Kidney (tissue), 22 donors: ENCODE measurements around the gene SPAG5. TPM values are rescaled to one million over a fixed set of nuclear protein-coding genes. Genes with fewer than 3 reads are reported as not detected.
A peak's percentile ranks its signal among the peaks of the same experiment; 100 is the strongest.

Source experiments
- DNase-seq, 5 donors: peaks; one replicate each; pipeline ENCODE4 v3.0.0-alpha.2; 2013 to 2020
- FAIRE-seq: peaks from 2 replicates; lab custom pipeline; 2012; peaks lifted over from hg19 to GRCh38; lab: Jason Lieb, UNC
- H3K27ac ChIP-seq, 2 donors: one replicate each; pipeline ENCODE4 v1.7.0; 2013; ENCODE audit warnings: low read depth in 2 of 2, low read length in 2 of 2, inconsistent platforms in 1 of 2
- H3K27me3 ChIP-seq: one replicate; pipeline ENCODE4 v1.7.1; 2013; ENCODE audit warnings: low read length, inconsistent platforms; ENCODE audit not compliant: control insufficient read depth, insufficient read depth
- H3K36me3 ChIP-seq, 3 donors: one replicate each; pipeline versions ENCODE4 v1.7.0 to v1.7.1; 2013; ENCODE audit warnings: low read length in 3 of 3, control low read depth in 1 of 3, inconsistent platforms in 1 of 3; ENCODE audit not compliant: insufficient read depth in 3 of 3, control insufficient read depth in 2 of 3
- H3K4me1 ChIP-seq, 3 donors: one replicate each; pipeline versions ENCODE4 v1.7.0 to v1.7.1; 2013; ENCODE audit warnings: low read length in 3 of 3, inconsistent platforms in 1 of 3, low read depth in 1 of 3; ENCODE audit not compliant: control insufficient read depth in 2 of 3, insufficient read depth in 2 of 3
- H3K4me3 ChIP-seq, 3 donors: one replicate each; pipeline versions ENCODE4 v1.7.0 to v1.8.1; 2013; ENCODE audit warnings: low read length in 3 of 3, control low read depth in 1 of 3, inconsistent platforms in 1 of 3
- H3K9ac ChIP-seq, 3 donors: one replicate each; pipeline versions ENCODE4 v1.7.0 to v1.7.1; 2013; ENCODE audit warnings: low read length in 3 of 3, control low read depth in 1 of 3, inconsistent platforms in 1 of 3
- H3K9me3 ChIP-seq, 3 donors: one replicate each; pipeline versions ENCODE4 v1.7.0 to v1.7.1; 2013; ENCODE audit warnings: low read length in 3 of 3, control low read depth in 1 of 3, inconsistent platforms in 1 of 3; ENCODE audit not compliant: control insufficient read depth in 2 of 3, insufficient read depth in 1 of 3
- CTCF ChIP-seq: IDR thresholded peaks from 3 replicates; pipeline ENCODE4 v1.5.1; 2012; ENCODE audit warnings: mild to moderate bottlenecking, moderate library complexity, borderline replicate concordance; ENCODE audit not compliant: insufficient read depth; ENCODE audit errors: extremely low read depth
- intact Hi-C: fragments of 100-400 bp; cut with DNase I; formaldehyde crosslinking; loops from one replicate; pipeline ENCODE4 v1.11.1; 2022
- long read RNA-seq, 10 donors: library from polyadenylated mRNA in 1 of 10; unstranded in 1 of 10; transcript quantifications; one replicate each; pipeline ENCODE4 v2.0.0 and lab custom pipeline, GENCODE V29; 2021 to 2026
- polyA plus RNA-seq: library from polyadenylated mRNA; stranded (reverse); fragments of 350-450 nt; fragmentation: Illumina TruSeq; extraction: RNeasy Lipid Tissue Mini Kit (QIAGEN cat#74804); gene quantifications from one replicate; pipeline ENCODE4 v1.2.3, GENCODE V29; 2014; ENCODE audit warnings: low read depth, low replicate concordance; ENCODE audit not compliant: insufficient read depth
- total RNA-seq: library from RNA; stranded (reverse); fragmentation: NEBNext Ultra II Directional; extraction: Animal tissue kit (Norgen Biotek cat#: 25700); gene quantifications from one replicate; pipeline ENCODE4 v1.2.1, GENCODE V29; 2021
- donor health status: control.
- donor health status: control.
- donor health status: control.
- donor health status: control.
- donor health status: control.
- donor health status: DM: yes; HTN: yes; CAD: no.
- donor health status: Normal renal cell carcinoma (clear cell type).

The SPAG5 gene
- 7.4 TPM for total RNA-seq
- polyA plus RNA-seq = 123 TPM
- long read RNA-seq, donor 1, full-length matches to known transcripts = 3 of 3 reads
- long read RNA-seq, donor 1, partial matches to known transcripts = 0 of 3 reads
- long read RNA-seq, donor 1, other reads (novel, unspliced or antisense) = 0 of 3 reads
- long read RNA-seq, donor 2, full-length matches to known transcripts = 4 of 4 reads
- long read RNA-seq, donor 2, partial matches to known transcripts = 0 of 4 reads
- long read RNA-seq, donor 2, other reads (novel, unspliced or antisense) = 0 of 4 reads
- long read RNA-seq, donor 3, partial matches to known transcripts = 5 of 5 reads
- long read RNA-seq, donor 3, other reads (novel, unspliced or antisense) = 0 of 5 reads
- long read RNA-seq, donor 4 = 0 reads
- long read RNA-seq, donor 5 = 0 reads
- long read RNA-seq, donor 6, partial matches to known transcripts = 5 of 5 reads
- long read RNA-seq, donor 6, other reads (novel, unspliced or antisense) = 0 of 5 reads
- long read RNA-seq, donor 7, partial matches to known transcripts = 1 of 2 reads
- long read RNA-seq, donor 7, other reads (novel, unspliced or antisense) = 1 of 2 reads
- long read RNA-seq, donor 8 = 0 reads
- long read RNA-seq, donor 9 = 0 reads
- long read RNA-seq, donor 10, partial matches to known transcripts = 5 of 5 reads
- long read RNA-seq, donor 10, other reads (novel, unspliced or antisense) = 0 of 5 reads

GRCh38 chr17:28598799-28599310, at the start of gene SPAG5:
Gene SPAG5, minus strand, starts transcription at chr17:28599025. Its CDS starts 79 bp downstream, at chr17:28598946.
- no peaks in the 10 kb centered on the region for H3K36me3 ChIP-seq
- FAIRE-seq = no peak
- peak within 1 kb of the TSS; percentile 81 to 94 (median 86) for H3K9ac ChIP-seq
- peak within 1 kb of the TSS; percentile 91 to 96 for H3K27ac ChIP-seq
- TF ChIP-seq CTCF = no peak
- H3K4me3 ChIP-seq = peak within 1 kb of the TSS; percentile 78 to 90 (median 81)
- peak; percentile 95 to 97 (median 96) for DNase-seq
- no peaks in the 10 kb centered on the region for H3K9me3 ChIP-seq
- intact Hi-C loops = no loop called here
- peaks cover 0 to 12% (median 10%) of the 10 kb centered on the region in 3 donors for H3K4me1 ChIP-seq
- no peaks in the 10 kb centered on the region for H3K27me3 ChIP-seq

GRCh38 chr17:28646039-28646754, 47.4 kb upstream of the SPAG5 start:
- H3K4me3 ChIP-seq = peak overlapping the region in 1 of 3 donors; percentile 93
- H3K4me1 ChIP-seq = peaks cover 0 to 26% (median 25%) of the 10 kb centered on the region in 3 donors
- H3K27me3 ChIP-seq = no peaks in the 10 kb centered on the region
- intact Hi-C loops = no loop called here
- H3K9me3 ChIP-seq = no peaks in the 10 kb centered on the region
- H3K36me3 ChIP-seq = peaks cover 10 to 25% (median 25%) of the 10 kb centered on the region in 3 donors
- DNase-seq = no peak
- FAIRE-seq = no peak
- TF ChIP-seq CTCF = no peak
- peak overlapping the region in 2 of 3 donors; percentile 28 to 90 for H3K9ac ChIP-seq
- H3K27ac ChIP-seq = peak overlapping the region; percentile 91 to 96

- intact Hi-C loops = no loop called here
- no peak for FAIRE-seq
Measured at GRCh38 chr17:28645576-28645939, 46.7 kb upstream of the SPAG5 start.

More at GRCh38 chr17:28645576-28645939, 46.7 kb upstream of the SPAG5 start:
- H3K9ac ChIP-seq = peak overlapping the region; percentile 69 to 96 (median 90)
- TF ChIP-seq CTCF = no peak
- peak overlapping the region; percentile 94 to 96 for H3K27ac ChIP-seq
- H3K4me1 ChIP-seq = peaks cover 0 to 26% (median 25%) of the 10 kb centered on the region in 3 donors
- no peak for DNase-seq
- no peaks in the 10 kb centered on the region for H3K9me3 ChIP-seq
- H3K4me3 ChIP-seq = peak overlapping the region; percentile 70 to 93 (median 78)
- H3K36me3 ChIP-seq = peaks cover 14 to 32% (median 31%) of the 10 kb centered on the region in 3 donors
- no peaks in the 10 kb centered on the region for H3K27me3 ChIP-seq
